SU-DHL-6 (cell line): ENCODE results near the gene ZNF587.

Source experiments
- CTCF ChIP-seq: fragments of 200-600 bp; sonication (generic); IDR thresholded peaks from one replicate; pipeline ENCODE4 v1.5.1; 2017; ENCODE audit warnings: antibody characterized with exemption, mild to moderate bottlenecking, low read length, moderate library complexity; ENCODE audit not compliant: insufficient read depth, poor library complexity, severe bottlenecking
- EZH2phosphoT487 ChIP-seq: fragments of 200-600 bp; sonication (generic), shearing (Covaris generic); conservative IDR thresholded peaks from 2 replicates; pipeline ENCODE4 v1.6.1; 2018; ENCODE audit warnings: mild to moderate bottlenecking, antibody characterized with exemption, low read length, moderate library complexity, mixed read lengths

GRCh38 chr19:57814505-57815246 lies 35.0 kb upstream of the ZNF587 start, which contains the start of gene ZNF552:
- TF ChIP-seq EZH2phosphoT487 = no peak
- TF ChIP-seq CTCF = no peak
